HG03280 (cell line): ENCODE measurements around the gene MTMR12.
"Not testable (repeated sequence)": the region's sequence is repeated elsewhere in the genome, so short reads cannot be mapped to it uniquely, and the experiment has no call there.

Experiments used
- ATAC-seq: cut with Tn5 transposase; IDR thresholded peaks from one replicate; pipeline ENCODE4 v1.9.1; 2021; ENCODE audit warnings: mild to moderate bottlenecking, moderate library complexity; ENCODE audit not compliant: unreplicated experiment

Gene MTMR12

DNA sequence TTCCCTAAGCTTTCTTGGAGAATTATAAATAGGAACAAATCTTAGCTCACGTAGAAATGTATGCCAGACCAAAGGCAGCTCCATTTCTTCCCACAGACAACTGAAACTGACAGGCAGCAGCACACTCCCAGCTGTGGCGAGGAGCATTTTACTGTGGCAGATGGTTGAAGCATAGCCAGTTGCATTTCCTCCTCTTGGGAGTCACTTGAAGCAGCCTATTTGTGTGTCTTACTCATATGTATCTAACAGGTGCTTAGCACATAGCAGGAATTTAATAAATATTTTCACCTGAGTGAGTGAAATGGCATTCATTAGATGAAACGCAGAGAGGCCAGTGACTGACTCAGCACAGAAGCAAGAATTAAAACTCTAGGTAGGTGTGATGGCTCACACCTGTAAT lies 12.3 kb upstream of the MTMR12 start:
- ATAC-seq: peak; percentile 50

DNA sequence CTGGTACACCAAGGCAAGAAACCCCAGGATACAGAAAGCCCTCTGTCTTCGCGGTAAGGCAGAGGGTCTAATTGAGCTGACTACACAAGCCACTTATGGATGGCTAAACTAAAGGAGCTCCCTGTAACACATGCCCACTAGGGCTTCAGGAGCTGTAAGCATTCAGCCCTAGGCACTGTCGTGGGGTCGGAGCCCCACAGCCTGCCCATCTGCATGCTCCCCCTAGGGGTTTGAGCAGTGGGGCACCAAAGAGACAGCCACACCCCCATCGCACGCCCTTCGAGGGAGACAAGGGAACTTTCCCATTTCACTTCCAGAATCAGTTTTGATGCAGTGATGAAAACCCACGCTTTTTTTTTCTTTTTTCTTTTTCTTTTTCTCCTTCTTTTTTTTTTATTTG lies 11.0 kb upstream of the MTMR12 start:
- ATAC-seq: no peak

DNA sequence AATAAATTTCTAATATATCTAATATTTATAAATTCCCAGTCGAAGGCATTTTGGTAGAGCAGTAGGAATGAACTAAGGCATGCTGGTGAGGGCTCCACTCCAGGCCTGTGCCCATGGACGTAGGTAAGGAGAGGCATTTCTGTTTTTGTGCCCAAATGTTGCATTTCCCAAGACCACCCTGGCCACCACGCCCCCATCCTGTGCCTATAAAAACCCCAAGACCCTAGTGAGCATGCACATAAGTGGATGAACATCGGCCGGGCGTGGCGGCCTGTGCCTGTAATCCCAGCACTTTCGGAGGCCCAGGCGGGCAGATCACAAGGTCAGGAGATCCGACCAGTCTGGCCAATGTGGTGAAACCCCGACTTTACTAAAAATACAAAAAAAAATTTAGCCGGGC lies 10.1 kb upstream of the MTMR12 start:
- ATAC-seq: no peak

DNA sequence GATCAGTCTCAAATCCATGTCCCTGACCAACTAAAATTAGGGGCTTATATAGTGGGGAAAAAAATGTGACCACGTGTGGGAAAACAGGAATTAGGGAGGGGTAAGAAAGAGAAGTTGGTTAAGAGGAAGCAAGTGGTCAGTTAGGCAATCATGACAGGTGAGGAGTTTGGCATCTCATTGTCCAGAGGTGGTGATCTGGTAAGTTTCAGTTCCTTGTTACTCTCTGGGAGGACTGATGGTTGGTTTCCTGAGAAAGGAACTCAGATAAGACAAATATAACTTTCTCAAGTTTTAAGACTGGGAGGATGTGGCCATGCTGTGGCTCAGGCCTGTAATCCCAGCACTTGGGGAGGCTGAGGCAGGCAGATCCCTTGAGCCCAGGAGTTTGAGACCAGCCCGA lies 9.0 kb upstream of the MTMR12 start:
- not testable (repeated sequence) for ATAC-seq

DNA sequence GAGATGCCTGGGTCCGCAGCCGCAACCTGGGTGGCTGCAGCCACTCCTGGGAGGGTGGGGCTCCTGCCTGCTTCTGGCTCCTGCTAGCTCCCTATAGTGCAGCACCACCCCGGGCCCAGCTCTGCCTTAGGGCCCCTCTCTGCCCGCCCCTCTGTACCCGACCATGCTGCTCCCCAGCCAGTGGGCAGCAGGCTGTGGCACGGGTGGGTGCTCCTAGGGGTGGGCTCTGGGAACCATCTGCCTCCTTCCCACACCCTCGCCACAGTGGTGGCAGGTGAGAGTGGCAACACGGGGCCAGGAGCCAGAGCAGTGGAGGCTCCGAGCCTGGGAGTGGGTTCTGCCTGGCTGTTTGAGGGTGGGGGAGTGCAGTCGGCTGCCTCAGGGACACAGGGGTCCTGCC lies 7.8 kb upstream of the MTMR12 start:
- no peak for ATAC-seq

DNA sequence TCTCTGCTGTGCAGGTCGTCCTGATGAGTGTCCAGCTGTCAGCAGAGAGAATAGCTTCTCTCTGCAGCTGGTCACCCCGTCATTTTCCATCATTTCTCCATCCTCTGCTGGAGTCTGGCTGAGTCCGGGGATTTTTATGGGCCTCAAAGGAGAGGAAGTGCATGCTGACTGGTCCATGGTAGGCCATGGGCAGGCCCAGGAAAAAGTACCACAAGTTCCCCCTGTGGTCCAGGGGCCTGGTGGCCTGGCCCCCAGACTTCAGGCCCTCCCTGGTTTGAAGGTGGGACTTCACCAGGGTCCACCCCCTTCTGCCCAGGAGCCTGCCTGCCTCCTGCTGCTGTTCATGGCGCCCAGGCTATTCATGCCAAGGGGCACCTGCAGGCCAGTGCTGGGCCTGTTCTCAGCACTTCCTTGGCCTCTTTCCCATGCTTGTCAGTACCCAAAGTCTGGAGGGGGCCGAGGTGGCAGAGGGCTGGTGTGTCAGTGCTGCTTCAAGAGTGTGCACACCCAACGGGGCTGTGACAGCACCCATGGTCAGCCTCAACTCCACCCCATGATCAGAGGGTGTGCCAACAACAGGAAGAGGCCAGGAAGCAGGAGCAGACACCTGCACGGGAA lies 7.3 kb upstream of the MTMR12 start:
- ATAC-seq: no peak

DNA sequence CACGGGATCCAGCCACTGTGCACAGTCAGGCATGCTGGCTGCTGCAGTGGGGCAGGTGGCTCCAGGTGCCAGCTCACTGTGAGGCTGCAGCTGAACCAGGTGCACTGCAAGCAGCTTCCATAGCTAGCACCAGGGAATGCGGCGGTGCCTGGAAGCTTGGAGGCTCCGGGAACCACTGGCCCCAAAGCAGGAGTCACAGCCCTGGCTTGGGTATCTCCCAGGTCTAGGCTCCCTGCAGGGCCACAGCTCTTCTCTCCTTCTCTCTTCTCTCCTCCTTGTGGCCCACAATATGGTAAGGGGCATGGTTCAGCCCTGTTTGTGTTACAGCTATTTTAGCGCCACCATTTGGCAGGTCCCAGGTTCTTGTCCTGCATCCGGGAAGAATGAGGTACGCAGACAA lies 6.7 kb upstream of the MTMR12 start:
- no peak for ATAC-seq

DNA sequence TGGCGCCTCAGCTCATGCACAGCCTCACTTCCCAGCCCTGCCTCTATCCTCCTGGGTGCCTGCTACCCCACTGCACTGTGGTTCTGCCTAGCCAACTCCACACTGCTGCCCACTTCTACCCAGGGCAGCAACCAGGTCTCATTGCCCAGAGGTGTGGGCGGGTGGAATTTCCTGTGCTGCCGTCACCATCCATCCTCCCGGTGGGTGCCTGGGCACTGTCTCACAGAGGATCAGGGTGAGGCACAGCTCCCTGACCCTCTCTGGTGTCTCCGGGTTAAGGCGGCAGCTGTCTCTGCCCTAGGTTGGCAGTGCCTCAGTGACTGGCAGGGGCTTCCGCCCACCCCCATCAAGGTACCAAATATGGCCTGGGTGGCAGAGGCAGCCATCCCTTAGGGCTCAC lies 4.3 kb upstream of the MTMR12 start:
- no peak for ATAC-seq

DNA sequence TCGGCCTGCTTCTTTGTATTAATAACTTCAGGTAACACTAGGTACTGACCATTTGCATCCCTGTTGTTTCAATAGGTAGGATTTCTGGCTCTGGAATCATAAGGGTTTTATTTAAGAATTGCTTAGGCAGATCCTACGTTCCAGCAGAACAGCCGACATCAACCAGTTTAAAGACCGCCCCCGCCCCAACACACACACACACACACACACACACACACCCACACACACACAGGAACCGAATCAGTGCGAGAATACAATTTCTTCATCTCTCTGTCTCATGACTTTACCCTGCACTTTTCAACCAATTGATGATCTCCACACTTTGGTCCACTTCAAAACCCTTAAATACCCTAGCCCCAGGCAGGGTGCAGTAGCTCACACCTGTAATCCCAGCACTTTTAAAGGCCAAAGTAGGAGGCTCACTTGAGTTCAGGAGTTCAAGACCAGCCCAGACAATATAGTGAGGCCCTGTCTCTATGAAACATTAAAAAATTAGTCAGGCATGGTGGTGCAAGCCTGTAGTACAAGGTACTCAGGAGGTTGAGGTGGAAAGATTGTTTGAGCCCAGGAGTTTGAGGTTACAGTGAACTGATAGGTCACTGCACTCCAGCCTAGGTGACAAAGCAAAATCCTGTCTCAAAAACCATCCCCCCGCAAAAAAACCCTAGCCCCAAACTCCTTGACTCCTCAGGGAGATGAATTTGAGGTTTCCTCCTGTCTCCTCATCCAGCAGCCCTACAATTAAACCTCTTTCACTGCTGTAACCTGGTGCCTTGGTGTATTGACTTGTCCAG lies 2.7 kb upstream of the MTMR12 start:
- no peak for ATAC-seq

DNA sequence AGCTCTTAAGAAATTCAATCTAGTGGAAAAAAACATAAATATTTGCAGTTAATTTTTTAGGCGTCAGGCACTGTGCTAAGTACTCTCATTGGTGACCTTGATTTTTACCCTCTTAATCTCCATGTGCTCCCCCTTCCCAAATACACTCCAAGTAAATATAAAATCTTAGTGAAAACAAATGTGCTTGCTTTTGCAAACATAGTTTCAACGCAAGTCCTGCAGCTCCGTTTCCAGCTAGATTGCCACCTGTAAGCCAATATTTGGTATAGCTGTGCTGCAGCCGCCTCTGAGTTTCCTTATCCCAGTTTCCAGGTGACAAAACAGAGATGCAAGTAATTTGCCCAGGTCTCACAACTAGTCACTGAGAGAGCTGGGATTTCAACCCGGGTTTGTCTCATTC lies 1.9 kb upstream of the MTMR12 start:
- ATAC-seq: no peak

DNA sequence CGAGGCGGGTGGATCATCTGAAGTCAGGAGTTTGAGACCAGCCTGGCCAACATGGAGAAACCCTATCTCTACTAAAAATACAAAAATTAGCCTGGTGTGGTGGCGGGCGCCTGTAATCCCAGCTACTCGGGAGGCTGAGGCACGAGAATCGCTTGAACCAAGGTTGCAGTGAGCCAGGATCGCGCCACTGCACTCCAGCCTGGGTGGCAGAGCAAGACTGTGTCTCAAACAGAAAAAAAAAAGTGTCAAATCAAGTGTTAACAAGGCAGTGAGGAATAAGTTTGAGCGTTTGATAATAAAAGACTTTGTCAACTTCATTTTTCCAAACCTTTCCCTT lies 1.4 kb upstream of the MTMR12 start:
- ATAC-seq: not testable (repeated sequence)

DNA sequence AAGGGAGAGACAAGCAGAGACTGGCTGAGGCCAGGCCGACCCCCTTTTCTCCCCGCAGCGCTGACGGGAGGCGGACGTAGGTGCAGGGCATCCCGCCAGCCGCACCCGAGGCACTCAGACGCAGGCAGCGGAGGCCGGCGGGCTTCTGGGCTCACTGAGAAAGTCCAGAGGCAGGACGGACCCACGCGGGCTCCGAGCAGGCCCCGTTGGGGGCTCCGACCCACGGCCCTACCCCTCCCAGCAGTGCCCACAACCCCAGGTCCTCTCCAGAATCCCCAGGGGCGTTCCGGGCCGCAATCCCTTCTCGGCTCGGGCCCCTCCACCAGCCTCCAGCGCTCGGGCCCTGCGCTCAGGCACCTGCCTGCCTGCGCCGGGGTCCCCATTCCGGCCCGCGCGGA lies 543 bp downstream of the MTMR12 start:
- peak; percentile 25 for ATAC-seq

DNA sequence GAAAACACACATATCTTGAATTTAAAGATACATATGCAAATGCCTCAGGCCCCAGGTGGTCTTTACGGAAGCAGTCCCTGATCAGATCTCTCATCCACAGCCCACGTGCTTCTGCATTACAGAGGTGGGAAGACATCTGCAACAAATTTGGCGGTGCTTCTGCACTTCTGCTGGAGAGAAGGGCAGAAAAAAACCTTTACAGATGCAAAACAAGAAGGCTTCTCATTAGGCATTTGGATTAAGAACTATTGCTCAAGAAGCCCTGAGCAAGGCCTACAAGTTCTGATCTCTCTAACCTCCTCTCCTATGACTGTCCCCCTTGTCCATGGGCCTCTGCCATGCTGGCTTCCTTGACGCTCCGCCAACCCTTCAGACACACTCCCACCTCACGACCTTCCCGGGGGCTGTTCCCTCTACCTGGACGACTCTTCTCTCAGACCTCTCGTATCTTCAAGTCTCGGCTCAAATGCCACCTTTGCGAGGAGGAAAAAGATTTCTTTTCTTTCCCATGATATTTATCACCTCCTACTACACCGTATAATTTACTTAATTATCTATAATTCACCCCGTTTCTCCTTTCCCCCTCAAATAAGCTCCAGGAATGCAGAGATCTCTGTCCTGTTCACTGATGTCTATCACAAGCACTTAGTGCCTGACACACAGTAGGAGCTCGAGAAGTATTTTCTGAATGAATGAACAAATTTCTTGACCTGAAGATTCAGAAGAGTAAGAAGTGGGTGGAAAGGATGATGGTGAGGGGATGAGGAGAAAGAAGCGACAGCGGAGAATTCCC lies 1.1 kb downstream of the MTMR12 start:
- no peak for ATAC-seq

DNA sequence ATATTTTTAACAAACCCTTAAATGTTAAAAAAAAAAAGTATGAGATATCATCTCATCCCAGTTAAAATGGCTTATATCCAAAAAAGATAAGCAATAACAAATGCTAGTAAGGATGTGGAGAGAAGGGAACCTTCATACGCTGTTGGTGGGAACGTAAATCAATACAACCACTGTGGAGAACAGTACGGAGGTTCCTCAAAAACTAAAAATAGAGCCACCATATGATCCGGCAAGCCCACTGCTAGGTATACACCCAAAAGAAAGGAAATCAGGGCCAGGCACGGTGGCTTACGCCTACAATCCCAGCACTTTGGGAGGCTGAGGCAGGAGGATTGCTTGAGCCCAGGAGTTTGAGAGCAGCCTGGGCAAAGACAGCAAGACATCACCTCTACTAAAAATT lies 3.0 kb downstream of the MTMR12 start:
- no peak for ATAC-seq

DNA sequence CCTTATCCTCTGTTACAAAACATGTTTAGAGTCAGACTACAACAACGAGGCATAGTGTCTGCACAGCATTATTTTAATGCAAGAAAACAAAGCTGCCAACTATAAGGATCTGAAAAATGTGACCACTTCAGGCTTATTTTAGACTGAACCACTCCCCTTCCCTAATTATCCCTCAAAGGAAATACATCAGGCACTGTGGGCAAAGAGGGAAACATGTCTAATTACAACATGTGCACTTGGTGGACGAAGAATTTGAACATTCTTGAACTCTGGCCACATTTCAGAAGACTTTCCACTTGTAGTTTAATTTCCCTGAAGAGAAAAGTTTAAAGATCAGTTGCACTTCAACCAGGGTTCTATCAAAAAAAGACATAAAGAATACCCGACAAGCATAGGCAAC lies 3.8 kb downstream of the MTMR12 start:
- ATAC-seq: no peak

DNA sequence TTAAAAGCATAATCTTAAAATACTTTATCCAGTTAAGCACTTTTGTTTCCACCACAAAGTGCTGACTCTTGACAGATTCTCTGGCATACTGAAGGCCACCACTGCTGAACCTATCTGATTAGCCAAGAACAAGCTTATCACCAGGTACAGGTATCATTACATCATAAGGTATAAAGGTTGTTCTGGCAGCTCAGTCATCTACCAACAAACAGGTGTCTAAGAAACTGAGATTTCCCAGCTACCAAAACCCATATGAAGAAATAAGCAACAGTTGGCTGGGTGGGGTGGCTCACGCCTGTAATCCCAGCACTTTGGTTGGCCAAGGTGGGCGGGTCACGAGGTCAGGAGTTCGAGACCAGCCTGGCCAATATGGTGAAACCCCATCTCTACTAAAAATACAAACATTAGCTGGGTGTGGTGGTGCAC lies 5.0 kb downstream of the MTMR12 start:
- ATAC-seq: no peak

DNA sequence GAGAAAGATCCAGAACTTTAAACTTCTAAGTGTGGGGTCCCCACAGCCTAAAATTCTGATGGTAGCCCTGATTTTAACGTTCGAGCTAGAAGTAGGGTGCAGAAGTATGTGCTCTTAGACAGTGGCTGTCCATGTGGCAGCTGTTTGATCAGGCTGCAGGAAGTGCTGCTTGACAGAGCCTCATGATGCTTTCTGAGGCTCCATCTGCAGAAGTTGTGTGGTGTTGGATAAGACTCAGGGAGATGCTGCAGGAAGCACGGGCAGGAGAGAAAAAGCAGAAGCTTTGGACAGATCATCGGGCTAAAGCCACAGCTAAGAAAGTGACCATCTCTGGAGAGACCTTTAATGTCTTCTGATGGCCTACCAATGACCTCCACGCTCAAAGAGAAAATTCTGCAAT lies 8.1 kb downstream of the MTMR12 start:
- ATAC-seq: no peak

DNA sequence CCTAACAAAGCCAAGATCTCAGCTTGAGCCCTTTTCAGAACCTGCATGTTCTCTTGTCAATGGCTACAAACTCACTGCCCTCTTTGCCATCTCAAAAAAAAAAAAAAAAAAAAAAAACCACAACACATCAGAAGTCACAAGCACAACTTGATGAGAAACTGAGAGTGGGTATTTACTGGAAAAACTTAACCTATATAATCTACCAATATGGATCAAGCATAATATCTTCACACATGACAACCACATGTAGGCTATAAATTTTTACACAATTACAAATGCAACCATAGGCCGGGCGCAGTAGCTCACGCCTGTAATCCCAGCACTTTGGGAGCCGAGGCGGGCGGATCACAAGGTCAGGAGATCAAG lies 9.0 kb downstream of the MTMR12 start:
- ATAC-seq: no peak

DNA sequence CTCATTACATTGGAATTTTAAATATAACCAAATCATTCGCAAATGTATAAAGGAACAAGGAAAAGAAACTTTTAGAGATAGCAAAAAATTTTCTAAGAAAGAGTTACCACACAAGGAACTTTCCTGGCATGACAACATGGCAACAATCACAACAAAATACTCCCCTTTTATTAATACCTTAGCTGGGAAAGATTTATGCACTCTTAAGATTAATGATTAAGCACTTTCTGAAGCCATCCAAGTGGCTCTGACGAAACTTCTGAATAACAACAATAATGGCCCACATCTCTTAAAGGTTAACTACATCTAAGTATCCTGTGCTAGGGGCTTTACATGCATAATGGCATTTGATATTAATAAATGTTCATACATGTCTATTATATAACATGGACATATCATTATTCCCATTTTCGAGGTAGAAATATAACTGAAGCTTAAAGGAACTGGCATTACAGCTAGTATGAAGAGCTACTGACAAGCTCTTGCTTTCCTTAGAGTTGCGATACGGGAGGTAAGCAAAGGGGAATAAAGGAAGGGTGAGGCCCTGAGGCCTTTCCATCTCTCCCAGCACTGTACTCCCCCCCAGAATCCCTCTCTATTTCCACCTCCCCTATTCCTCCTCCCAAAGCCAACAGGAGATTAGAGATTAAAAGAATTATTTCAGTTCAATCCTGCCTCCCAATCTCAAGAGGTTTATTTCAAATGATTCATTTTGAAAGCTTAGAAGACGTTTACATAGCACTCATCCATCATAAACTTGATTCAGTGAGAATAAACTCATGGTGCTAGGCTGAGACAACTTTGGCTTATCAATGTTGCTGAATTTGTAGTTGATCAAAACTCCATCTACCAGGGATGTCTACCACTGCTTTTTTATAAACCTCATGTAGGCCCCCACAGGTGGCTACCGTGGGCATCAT lies 9.6 kb downstream of the MTMR12 start:
- ATAC-seq: no peak

DNA sequence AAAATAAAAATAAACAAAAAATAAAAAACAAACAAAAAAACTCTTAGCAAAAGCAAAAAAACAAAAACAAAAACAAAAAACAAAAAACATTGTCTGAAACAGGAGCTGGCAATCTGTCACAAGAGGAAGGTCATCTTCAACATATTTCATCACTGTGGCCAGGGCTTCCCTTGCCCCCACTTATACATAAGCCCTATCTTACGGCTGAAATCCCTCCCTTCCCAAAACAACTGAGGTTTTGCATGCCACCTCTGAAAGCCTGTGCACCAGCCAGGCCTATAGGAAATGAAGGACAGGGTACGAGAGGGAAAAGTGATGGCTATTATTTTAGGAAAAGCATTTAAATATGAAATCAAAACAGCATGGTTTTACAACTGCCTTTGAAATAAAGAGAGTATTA lies 10.8 kb downstream of the MTMR12 start:
- no peak for ATAC-seq

DNA sequence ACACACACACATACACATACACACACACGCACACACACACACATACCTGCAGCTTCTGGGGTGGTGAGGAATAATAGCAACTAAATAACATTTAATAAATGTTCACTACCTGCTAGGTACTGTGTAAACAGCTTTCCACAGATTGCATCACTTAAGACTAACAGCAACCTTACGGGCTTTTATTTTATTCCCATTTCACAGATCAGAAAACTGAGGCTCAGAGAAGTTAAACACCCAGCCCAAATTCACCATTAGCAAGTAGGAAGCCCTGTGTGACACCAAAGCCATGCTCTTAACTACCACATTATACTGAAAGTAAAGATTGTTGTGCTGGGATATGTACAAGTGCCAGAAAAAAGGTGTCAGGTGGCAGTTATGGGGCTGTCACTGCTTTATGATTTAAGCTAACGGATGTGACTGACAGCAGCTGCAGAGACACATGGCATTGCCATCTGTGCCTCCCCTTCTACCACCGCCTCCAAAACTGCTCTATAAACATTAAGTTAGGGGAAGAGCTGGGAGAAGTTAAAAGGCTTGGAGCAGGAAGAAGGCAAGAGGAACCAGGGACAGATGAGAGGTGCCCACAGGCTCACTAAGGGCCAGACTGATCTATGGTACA lies 13.6 kb downstream of the MTMR12 start:
- no peak for ATAC-seq
